Gastrocnemius medialis (tissue), 4 donors: ENCODE results near the gene TMA7. TPM values are rescaled to one million over a fixed set of nuclear protein-coding genes. Genes with fewer than 3 reads are reported as not detected.

Source experiments
- ATAC-seq, 2 donors: fragments of 150-250 bp; one replicate each; pipeline ENCODE4 v1.9.1; 2016
- DNase-seq, 2 donors: peaks; one replicate each; pipeline ENCODE4 v3.0.0-alpha.2; 2019
- H3K27ac ChIP-seq, 4 donors: fragments of 200-600 bp; sonication (generic); 1 replicate in 1 of 4; 2 replicates in 3 of 4; pipeline ENCODE4 v1.5.1; 2016 to 2018; ENCODE audit warnings: mild to moderate bottlenecking in 2 of 4, moderate library complexity in 1 of 4
- H3K27me3 ChIP-seq, 3 donors: fragments of 200-600 bp; sonication (generic) in 2 of 3; 1 replicate in 1 of 3; 2 replicates in 2 of 3; pipeline versions ENCODE4 v1.5.1 to v1.6.0; 2016 to 2019; ENCODE audit warnings: mild to moderate bottlenecking in 1 of 3, moderate library complexity in 1 of 3
- H3K36me3 ChIP-seq, 2 donors: fragments of 200-600 bp; sonication (generic) in 1 of 2; one replicate each; pipeline ENCODE4 v1.5.1; 2017 to 2018
- H3K4me1 ChIP-seq, 2 donors: fragments of 200-600 bp; sonication (generic) in 1 of 2; one replicate each; pipeline ENCODE4 v1.5.1; 2016 to 2017; ENCODE audit warnings: mild to moderate bottlenecking in 2 of 2
- H3K4me3 ChIP-seq, 4 donors: fragments of 200-600 bp; sonication (generic) in 3 of 4; 1 replicate in 1 of 4; 2 replicates in 3 of 4; pipeline ENCODE4 v1.5.1; 2016 to 2019; ENCODE audit warnings: mild to moderate bottlenecking in 2 of 4
- H3K9me3 ChIP-seq, 3 donors: fragments of 200-600 bp; sonication (generic) in 2 of 3; 1 replicate in 1 of 3; 2 replicates in 2 of 3; pipeline ENCODE4 v1.5.1; 2016 to 2019
- CTCF ChIP-seq, 5 experiments: fragments of 450-650 bp in 3 of 5; fragments of 200-600 bp in 2 of 5; sonication (generic) in 2 of 5; IDR thresholded peaks in 4 of 5; conservative IDR thresholded peaks in 1 of 5; 1 replicate in 4 of 5; 2 replicates in 1 of 5; pipeline ENCODE4 v1.5.1; 2016 to 2019; ENCODE audit warnings: antibody characterized with exemption in 5 of 5, mild to moderate bottlenecking in 3 of 5, moderate library complexity in 3 of 5
- POLR2A ChIP-seq, 2 donors: fragments of 450-650 bp; IDR thresholded peaks; one replicate each; pipeline ENCODE4 v1.6.1; 2017; ENCODE audit warnings: antibody characterized with exemption in 2 of 2, mild to moderate bottlenecking in 2 of 2, moderate library complexity in 2 of 2
- in situ Hi-C, 4 donors: fragments of 200-750 bp; cut with MboI; loops; one replicate each; pipeline versions ENCODE4 v1.15.0 to v1.8.0; 2017; ENCODE audit warnings: low sequenced_read_pairs in 4 of 4
- intact Hi-C: fragments of 100-400 bp; cut with DNase I; formaldehyde crosslinking; loops from one replicate; pipeline ENCODE4 v1.15.1; 2023; ENCODE audit warnings: low total_unique reads
- total RNA-seq, 4 donors: library from RNA; depleted of rRNA; stranded (reverse); fragments of >200 nt; gene quantifications; one replicate each; pipeline versions ENCODE4 v1.1.0 to v1.2.3, GENCODE V29; 2016

TMA7 gene
- total RNA-seq, 4 donors from 2014 or later: 202 to 353 (median 294) TPM

GRCh38 chr3:48427630-48427962, 12.5 kb upstream of the TMA7 start:
- TF ChIP-seq POLR2A (IDR thresholded peaks at IDR 0.05) (no peak), CTCF (IDR thresholded peaks at IDR 0.05 in 4 of 5, conservative IDR thresholded peaks at IDR 0.05 in 1 of 5) (no peak)
- peaks cover 0 to 10% (median 0%) of the 10 kb centered on the region in 3 donors for H3K27me3 ChIP-seq
- ATAC-seq (no peak), DNase-seq (no peak)
- no peaks in the 10 kb centered on the region for H3K36me3 ChIP-seq
- no peaks in the 10 kb centered on the region for H3K9me3 ChIP-seq
- no peak overlapping the region for H3K4me3 ChIP-seq
- peaks cover 5 to 9% of the 10 kb centered on the region in 2 donors for H3K4me1 ChIP-seq
- peak overlapping the region in 1 of 4 donors; percentile 34 for H3K27ac ChIP-seq
- in situ Hi-C loops: no loop called here
- intact Hi-C loops: no loop called here

- H3K27ac ChIP-seq: peak overlapping the region; percentile 0 to 73 (median 58)
- no peaks in the 10 kb centered on the region for H3K9me3 ChIP-seq
- intact Hi-C loops: no loop called here
- H3K4me3 ChIP-seq: peak overlapping the region; percentile 65 to 78 (median 74)
- peaks cover 5 to 9% of the 10 kb centered on the region in 2 donors for H3K4me1 ChIP-seq
- in situ Hi-C loops: no loop called here
- no peak for DNase-seq
- peaks cover 0 to 10% (median 0%) of the 10 kb centered on the region in 3 donors for H3K27me3 ChIP-seq
- ATAC-seq: no peak
- H3K36me3 ChIP-seq: no peaks in the 10 kb centered on the region
- TF ChIP-seq CTCF (IDR thresholded peaks at IDR 0.05 in 4 of 5, conservative IDR thresholded peaks at IDR 0.05 in 1 of 5): no peak
- TF ChIP-seq POLR2A (IDR thresholded peaks at IDR 0.05): no peak
Measured at GRCh38 chr3:48428088-48428571, 11.9 kb upstream of the TMA7 start.

GRCh38 chr3:48428572-48429316, 11.3 kb upstream of the TMA7 start:
- peak; percentile 19 to 45 for ATAC-seq
- Histone ChIP-seq H3K36me3 (no peaks in the 10 kb centered on the region), H3K4me3 (peak overlapping the region; percentile 65 to 78 (median 74)), H3K27ac (peak overlapping the region; percentile 0 to 73 (median 58)), H3K9me3 (no peaks in the 10 kb centered on the region), H3K27me3 (peaks cover 0 to 10% (median 0%) of the 10 kb centered on the region in 3 donors), H3K4me1 (peaks cover 5 to 9% of the 10 kb centered on the region in 2 donors)
- in situ Hi-C loops (no loop called here), intact Hi-C loops (loop anchor here (1.0 kb wide), 1 partner anchor 38 kb away; a partner anchor contains a TSS)
- no peak for DNase-seq
- TF ChIP-seq CTCF (IDR thresholded peaks at IDR 0.05 in 4 of 5, conservative IDR thresholded peaks at IDR 0.05 in 1 of 5): no peak
- peak; percentile 27 to 44 for TF ChIP-seq POLR2A (IDR thresholded peaks at IDR 0.05)

GRCh38 chr3:48429317-48429959, 10.6 kb upstream of the TMA7 start:
- intact Hi-C loops (loop anchor here (1.0 kb wide), 1 partner anchor 37 kb away; a partner anchor contains a TSS), in situ Hi-C loops (no loop called here)
- Histone ChIP-seq H3K4me3 (peak overlapping the region; percentile 65 to 78 (median 74)), H3K36me3 (no peaks in the 10 kb centered on the region), H3K27me3 (peaks cover 0 to 10% (median 0%) of the 10 kb centered on the region in 3 donors), H3K9me3 (no peaks in the 10 kb centered on the region), H3K27ac (peak overlapping the region; percentile 23 to 73 (median 58)), H3K4me1 (peaks cover 5 to 9% of the 10 kb centered on the region in 2 donors)
- TF ChIP-seq POLR2A (IDR thresholded peaks at IDR 0.05) (peak in 1 of 2 donors; percentile 4), CTCF (IDR thresholded peaks at IDR 0.05 in 4 of 5, conservative IDR thresholded peaks at IDR 0.05 in 1 of 5) (no peak)
- DNase-seq (peak in 1 of 2 donors; percentile 17), ATAC-seq (peak; percentile 52 to 57)
